Erythroblast (primary cell): Measurements from ENCODE around the gene SMAD2.

Experiments used
- GATA1 ChIP-seq: IDR thresholded peaks from 2 replicates; pipeline ENCODE4 v1.6.1; 2011; ENCODE audit warnings: low read depth, mild to moderate bottlenecking, control low read depth, low read length, moderate library complexity
- POLR2A ChIP-seq: IDR thresholded peaks from 2 replicates; pipeline ENCODE4 v1.6.1; 2011; ENCODE audit warnings: mild to moderate bottlenecking, low read length

DNA sequence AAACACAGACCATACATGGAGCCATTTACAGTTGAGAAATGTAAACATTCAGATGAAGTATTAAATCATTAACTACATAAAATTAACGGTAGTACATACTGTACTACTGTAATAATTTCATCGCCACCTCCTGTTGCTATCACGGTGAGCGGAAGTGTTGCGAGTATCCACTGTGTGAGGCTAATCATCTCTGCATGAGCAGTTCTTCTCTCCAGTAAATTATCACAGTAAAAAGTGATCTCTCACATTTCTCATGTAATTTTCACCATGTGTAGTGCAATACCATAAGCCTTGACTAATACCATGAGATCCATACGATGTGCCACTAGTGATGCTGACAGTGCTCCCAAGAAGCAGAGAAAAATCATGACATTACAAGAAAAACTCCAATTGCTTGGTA lies 21.9 kb downstream of the SMAD2 start:
- TF ChIP-seq POLR2A (no peak), GATA1 (no peak)
